Activated effector memory CD4-positive, alpha-beta T cell treated with Interleukin-2 at 50 U/mL for 16 hours (primary cell): Measurements from ENCODE around the gene ALDH1L2.
A peak's percentile ranks its signal among the peaks of the same experiment; 100 is the strongest.
"Not testable (repeated sequence)": the region's sequence is repeated elsewhere in the genome, so short reads cannot be mapped to it uniquely, and the experiment has no call there.

Source experiments
- DNase-seq: peaks from one replicate; pipeline ENCODE4 v3.0.0-alpha.2; 2020

Gene ALDH1L2

GRCh38 chr12:105084251-105085250 is at the start of gene ALDH1L2:
Gene ALDH1L2 (minus strand): TSS chr12:105084458. CDS start chr12:105084436, 22 bp downstream.
- DNase-seq = peak; percentile 6

- no peak for DNase-seq
Observed at GRCh38 chr12:105120551-105120950, 36.3 kb upstream of the ALDH1L2 start.

GRCh38 chr12:105116969-105117368 is 32.7 kb upstream of the ALDH1L2 start:
- DNase-seq = no peak

DNA sequence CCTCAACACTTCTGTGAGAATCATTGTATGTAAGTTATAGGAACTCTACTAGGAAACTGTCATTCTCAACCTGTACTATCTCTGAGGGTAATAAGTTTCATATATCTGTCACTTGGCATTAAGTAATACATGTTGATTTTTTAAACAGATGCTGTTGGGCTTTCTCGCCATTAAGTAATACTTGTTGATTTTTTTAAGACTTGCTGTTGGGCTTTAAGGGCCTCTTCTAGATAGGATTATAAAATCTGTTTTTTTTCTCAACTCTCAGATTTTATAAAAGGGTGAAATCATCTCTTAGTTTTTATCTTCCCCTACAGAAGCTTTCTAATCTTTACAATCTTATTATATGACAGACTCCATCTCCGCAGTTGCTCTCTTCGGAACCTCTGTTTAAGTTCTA is 28.8 kb upstream of the ALDH1L2 start:
- DNase-seq = no peak

DNA sequence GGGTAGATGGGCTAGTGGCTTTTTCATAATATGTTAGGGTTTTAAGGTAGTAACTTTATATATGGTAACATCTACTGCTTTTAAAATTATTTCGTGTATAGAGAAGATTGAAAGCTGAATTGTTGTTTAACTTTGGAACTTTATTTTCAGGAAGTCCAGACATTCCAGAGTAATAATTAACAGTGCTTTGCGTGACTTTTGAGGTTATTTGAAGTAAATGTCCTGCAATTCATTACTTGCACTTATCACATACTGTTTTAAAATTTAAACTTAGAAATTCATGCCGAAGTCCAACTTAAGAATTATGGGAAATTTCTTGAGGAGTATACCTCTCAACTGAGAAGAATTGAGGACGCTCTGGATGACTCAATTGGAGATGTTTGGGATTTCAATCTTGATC is 26.6 kb upstream of the ALDH1L2 start:
- no peak for DNase-seq

DNA sequence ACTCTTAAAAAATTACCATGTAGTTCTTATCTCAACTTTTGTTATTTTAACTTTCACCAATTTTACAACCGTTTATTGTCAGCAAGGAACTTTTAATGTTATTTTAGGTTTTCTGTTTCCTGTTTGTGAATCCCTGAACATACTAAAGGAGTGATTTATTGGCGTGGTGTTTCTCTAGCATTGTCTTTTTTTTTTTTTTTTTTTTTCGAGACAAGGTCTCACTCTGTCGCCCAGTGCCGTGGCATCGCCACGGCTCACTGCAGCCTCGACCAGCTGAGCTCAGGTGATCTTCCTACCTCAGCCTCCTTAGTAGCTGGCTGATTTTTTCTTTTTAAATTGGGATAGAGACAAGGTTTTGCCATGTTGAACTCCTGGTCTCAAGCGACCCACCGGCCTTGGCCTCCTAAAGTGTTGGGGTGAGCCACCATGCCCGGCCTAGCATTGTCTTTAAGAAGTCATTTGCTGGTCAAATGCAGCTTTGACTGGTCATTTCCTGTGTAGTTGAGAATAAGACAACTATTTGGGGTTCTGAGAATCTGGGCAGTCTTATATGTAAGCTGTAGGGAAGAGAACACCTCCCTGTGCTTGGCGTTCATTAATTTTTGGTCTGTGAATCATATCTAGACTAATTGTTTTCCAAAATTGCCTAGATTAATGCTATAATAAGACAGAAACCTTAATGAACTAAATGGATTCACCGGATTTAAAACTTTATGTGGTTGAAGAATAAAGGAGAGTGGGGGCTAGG is 25.4 kb upstream of the ALDH1L2 start:
- no peak for DNase-seq

DNA sequence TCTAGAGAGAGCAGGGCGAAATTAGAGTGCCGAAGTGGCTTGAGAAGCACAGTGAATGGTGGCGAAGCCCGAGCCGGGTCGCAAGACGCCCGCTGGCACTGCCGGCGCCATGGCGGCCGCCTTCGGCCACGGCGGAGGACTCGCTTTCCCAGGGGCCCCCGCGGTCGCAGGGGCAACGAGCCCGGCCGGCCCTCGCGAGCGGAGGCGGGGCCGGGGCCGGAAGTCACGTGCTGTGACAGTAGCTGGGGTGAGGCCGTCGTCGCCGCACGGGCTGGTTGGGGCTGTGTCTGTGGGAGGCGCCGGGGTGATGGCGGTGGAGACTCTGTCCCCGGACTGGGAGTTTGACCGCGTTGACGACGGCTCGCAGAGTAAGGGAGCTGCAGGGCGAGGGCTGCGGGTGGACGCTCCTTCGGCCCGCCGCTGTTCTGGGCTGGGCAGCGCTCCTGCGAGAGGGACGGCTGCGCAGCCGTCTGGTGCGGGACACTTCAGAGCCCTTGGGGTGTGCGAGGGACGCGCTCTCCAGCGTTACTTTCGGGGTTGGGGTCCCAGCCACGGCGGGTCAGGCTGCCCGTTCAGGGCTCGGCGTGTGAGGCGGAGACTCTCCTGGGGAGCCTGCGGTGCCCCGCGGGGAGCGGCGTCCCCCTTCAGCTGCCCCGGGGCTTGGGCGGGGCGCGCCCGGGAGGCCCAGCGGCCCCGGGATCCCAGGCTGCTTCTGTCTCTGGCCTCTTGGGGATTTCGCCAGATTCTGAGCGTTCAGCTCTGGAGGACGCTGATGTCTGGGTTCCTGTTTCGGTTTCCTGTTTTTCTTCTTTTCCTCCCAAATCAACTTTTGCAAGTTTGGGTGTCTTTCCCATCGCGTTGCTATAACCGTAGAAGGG is 23.5 kb upstream of the ALDH1L2 start, which contains the start of gene WASHC4:
Gene WASHC4 (plus strand): TSS at position 238 of the 878 bp plus-strand sequence. CDS start 70 bp downstream, at position 308.
- peak; percentile 91 for DNase-seq

- no peak for DNase-seq
Observed at GRCh38 chr12:105107171-105107493, 22.9 kb upstream of the ALDH1L2 start.

DNA sequence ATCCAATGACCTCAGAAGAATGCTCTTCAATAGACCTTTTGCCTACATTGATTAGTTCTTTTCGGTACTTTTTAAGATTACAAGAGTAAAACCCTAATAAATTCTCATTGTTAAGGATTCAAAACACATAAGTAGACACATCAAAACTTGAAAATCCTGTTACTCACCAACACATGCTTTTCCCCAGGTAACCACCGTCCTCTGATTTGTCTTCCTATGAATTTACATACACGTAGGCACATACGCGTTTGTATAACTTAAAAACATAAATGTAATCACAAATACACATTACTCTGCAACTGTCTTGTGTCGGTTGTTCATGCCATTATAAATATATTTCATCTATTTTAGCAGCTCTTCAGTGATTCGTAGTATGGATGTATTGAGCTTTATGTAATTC is 22.4 kb upstream of the ALDH1L2 start:
- no peak for DNase-seq

DNA sequence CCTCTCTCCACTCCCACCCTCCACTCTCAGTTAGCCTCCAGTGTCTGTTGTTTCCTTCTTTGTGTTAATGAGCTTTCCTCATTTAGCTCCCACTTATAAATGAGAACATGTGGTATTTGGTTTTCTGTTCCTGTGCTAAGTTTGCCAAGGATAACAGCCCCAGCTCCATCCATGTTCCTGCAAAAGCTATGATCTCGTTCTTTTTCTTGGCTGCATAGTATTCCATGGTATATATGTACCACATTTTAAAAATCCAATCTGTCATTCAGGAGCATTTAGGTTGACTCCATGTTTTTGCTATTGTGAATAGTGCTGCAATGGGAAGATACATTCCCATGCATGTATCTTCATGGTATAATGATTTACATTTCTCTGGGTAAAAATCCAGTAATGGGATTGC is 20.5 kb upstream of the ALDH1L2 start:
- no peak for DNase-seq

GRCh38 chr12:105102673-105103072 is 18.4 kb upstream of the ALDH1L2 start:
- no peak for DNase-seq

DNA sequence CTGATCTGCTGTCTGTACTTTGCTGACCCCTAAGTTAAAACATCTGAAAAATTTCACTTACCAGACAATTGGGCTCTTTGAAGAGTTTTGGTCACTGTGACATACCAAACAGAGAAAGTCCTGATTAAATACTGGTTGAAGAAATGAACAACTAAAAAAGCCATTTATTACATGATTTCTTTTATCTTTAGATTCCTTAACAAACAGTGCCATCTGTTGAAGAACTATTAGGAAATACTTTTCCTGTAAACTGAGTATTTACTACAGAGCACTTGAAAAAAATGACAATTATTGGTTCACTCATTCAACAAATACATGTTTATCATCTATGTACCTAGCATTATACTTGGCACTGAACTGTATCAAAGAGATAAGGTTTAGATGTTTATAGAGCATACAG is 16.7 kb upstream of the ALDH1L2 start:
- no peak for DNase-seq

GRCh38 chr12:105100207-105100985 is 16.1 kb upstream of the ALDH1L2 start:
- DNase-seq = no peak

DNA sequence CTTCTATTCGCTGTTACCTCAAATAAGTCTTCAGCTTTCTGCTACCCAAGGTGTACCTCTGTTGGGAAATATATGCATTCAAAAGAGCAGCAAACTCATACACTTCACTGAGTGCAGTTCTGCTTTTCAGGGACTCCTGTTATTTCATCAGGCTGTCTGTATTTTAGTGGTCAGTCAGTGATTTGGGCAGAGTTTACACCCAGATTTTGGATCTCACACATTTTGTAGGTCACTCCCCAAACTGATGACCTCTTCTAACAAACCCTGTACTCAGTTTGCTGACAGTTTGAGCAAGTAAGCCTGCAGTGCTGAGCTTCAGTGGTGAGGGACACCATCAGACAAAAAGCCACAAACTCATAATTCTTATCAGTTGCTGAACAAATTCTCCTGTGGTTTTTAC is 15.1 kb upstream of the ALDH1L2 start:
- DNase-seq = no peak

DNA sequence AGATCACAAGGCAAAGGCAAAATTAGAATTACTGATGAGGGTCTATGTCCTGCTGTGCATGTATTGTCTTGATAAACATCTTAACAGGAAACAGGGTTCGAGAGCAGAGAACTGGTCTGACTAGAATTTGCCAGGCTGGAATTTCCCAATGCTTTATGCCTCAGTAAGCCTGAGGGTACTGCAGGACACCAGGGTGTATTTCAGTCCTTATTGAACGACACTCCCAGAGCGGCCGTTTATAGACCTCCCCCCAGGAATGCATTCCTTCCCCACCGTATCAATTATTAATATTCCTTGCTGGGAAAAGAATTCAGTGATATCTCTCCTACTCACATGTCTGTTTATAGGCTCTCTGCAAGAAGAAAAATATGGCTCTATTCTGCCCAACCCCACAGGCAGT is 11.1 kb upstream of the ALDH1L2 start:
- not testable (repeated sequence) for DNase-seq

DNA sequence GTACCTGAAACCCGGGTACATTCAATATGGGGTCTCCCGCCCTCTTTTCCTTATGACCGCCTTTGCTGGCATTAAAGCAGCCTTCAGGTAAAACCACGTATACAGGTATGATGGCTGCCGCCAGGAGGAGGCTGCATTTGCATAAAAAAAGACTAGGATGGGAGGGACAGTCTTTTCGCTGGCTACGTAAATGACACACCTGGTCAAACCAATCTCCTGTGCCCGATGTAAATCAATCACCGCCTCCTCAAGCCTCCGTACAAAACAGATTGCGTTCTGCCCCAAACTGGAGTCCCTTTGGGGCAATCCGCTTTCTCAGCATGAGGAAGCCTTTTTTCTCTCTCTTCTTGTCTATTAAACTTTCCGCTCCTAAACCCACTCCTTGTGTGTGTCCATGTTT is 8.1 kb upstream of the ALDH1L2 start:
- DNase-seq = no peak

DNA sequence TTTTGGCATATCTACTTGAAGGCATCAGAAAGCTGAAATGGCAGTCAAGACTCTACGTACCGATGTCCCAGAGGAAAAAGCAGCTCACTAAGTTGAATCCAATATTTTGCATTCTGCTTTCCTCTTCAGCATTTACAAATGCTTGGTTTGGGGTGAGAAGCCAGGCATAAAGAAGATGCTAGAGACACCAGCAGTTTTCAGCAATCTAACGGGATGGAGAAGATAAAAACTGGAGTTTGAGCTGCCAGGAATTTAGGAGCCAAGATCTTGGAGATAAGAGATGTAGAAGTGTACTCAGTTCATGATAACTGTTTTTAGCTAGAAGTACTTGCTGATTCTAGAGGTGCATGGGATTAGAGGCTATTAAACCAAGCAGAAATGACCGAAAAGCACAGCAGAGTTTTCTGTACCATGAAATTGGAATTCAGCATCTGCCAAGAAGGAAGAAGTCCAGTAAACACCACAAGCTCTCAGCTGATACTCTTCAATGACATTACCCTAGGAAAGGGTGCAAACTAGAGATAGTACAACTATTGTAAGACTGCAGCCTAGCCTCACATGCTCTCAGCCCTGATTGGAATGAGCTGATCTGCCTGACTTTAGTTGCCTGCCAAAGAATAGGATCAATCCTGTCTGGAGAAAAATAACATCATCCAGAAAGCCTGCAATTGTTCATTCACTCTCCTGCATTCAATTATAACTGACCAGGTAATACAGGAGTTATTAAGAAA is 7.4 kb upstream of the ALDH1L2 start:
- DNase-seq = no peak

DNA sequence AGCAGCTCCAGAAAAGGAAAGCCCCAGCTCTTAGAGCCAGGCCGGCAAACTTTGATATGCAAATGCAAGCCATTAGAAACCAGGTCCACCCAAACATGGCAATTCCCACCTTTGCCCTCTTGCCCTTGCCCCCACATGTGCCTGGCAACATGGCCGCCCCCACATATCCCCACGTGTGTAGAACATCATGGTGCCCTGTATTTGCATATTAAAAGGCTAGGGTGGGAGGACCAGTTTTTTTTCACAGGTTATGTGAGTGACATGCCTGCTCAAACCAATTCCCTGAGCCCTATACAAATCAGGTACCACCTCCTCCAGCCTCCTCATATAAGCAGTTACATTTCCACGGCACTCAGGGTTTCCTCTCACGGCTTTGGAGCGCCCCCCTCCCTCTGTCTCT is 6.1 kb upstream of the ALDH1L2 start:
- no peak for DNase-seq

GRCh38 chr12:105089817-105090216 is 5.6 kb upstream of the ALDH1L2 start:
- no peak for DNase-seq

- no peak for DNase-seq
Observed at GRCh38 chr12:105085501-105085900, 1.2 kb upstream of the ALDH1L2 start.

GRCh38 chr12:105083551-105084105 is 630 bp downstream of the ALDH1L2 start:
- no peak for DNase-seq
